Lower leg skin (tissue), 3 donors: ENCODE results near the gene TFAP2C.

Experiments
- CTCF ChIP-seq, 3 donors: fragments of 450-650 bp; IDR thresholded peaks; one replicate each; pipeline ENCODE4 v1.5.1; 2016; ENCODE audit warnings: antibody characterized with exemption in 3 of 3, mild to moderate bottlenecking in 3 of 3, moderate library complexity in 2 of 3
- POLR2A ChIP-seq, 2 donors: fragments of 450-650 bp; IDR thresholded peaks; one replicate each; pipeline ENCODE4 v1.6.1; 2016 to 2017; ENCODE audit warnings: antibody characterized with exemption in 2 of 2, mild to moderate bottlenecking in 1 of 2, moderate library complexity in 1 of 2

- TF ChIP-seq CTCF (IDR thresholded peaks at IDR 0.05) (no peak), POLR2A (IDR thresholded peaks at IDR 0.05) (no peak)
Measured at GRCh38 chr20:56609321-56609720, 19.8 kb upstream of the TFAP2C start.
